ENCODE data around the gene CHST3.

Gene CHST3

GRCh38 chr10:71971769-71972555 lies 7.8 kb downstream of the CHST3 start:
- peaks cover 23% of the 10 kb centered on the region for H3K4me1 ChIP-seq (ENCODE audit: low read length)
- H4K20me1 ChIP-seq (ENCODE audit: insufficient read depth, low read length), result no peaks in the 10 kb centered on the region
- no peak overlapping the region for H3K27ac ChIP-seq (ENCODE audit: low read length)
- H3K9ac ChIP-seq (ENCODE audit: low read length), result no peak overlapping the region
- no peak for TF ChIP-seq EZH2phosphoT487 (IDR thresholded peaks at IDR 0.05; ENCODE audit: low read depth)
- no peak for TF ChIP-seq CTCF (IDR thresholded peaks at IDR 0.05; ENCODE audit: low read depth, low read length)
- peak overlapping the region; percentile 12; the same call in 1 of the 2 replicates for H3K4me2 ChIP-seq (ENCODE audit: low read length)
- H3K4me3 ChIP-seq (ENCODE audit: low read length), result no peak overlapping the region
- H3K36me3 ChIP-seq (replicated peaks; ENCODE audit: low read depth, low read length), result no peaks in the 10 kb centered on the region
- no peak overlapping the region for H2AFZ ChIP-seq (ENCODE audit: low read depth, low read length)
- no peaks in the 10 kb centered on the region for H3K9me3 ChIP-seq (ENCODE audit: insufficient read depth, low read length)
- H3K27me3 ChIP-seq (ENCODE audit: low read depth, low read length), result peaks cover 14% of the 10 kb centered on the region; the same call in 1 of the 2 replicates
- H3K79me2 ChIP-seq (ENCODE audit: low read length), result no peaks in the 10 kb centered on the region

- H3K9me3 ChIP-seq (ENCODE audit: insufficient read depth, low read length), result no peaks in the 10 kb centered on the region
- TF ChIP-seq EZH2phosphoT487 (IDR thresholded peaks at IDR 0.05; ENCODE audit: low read depth) (no peak), CTCF (IDR thresholded peaks at IDR 0.05; ENCODE audit: low read depth, low read length) (no peak)
Observed at GRCh38 chr10:71972746-71973695, 8.8 kb downstream of the CHST3 start.

GRCh38 chr10:71973777-71974488 lies 9.7 kb downstream of the CHST3 start:
- Histone ChIP-seq H3K27me3 (ENCODE audit: low read depth, low read length) (peaks cover 14% of the 10 kb centered on the region; the same call in 1 of the 2 replicates), H3K9ac (ENCODE audit: low read length) (no peak overlapping the region), H3K9me3 (ENCODE audit: insufficient read depth, low read length) (no peaks in the 10 kb centered on the region), H3K4me3 (ENCODE audit: low read length) (no peak overlapping the region), H3K79me2 (ENCODE audit: low read length) (no peaks in the 10 kb centered on the region), H3K36me3 (replicated peaks; ENCODE audit: low read depth, low read length) (no peaks in the 10 kb centered on the region), H3K4me2 (ENCODE audit: low read length) (peak overlapping the region; percentile 49), H2AFZ (ENCODE audit: low read depth, low read length) (no peak overlapping the region), H4K20me1 (ENCODE audit: insufficient read depth, low read length) (no peaks in the 10 kb centered on the region), H3K27ac (ENCODE audit: low read length) (no peak overlapping the region), H3K4me1 (ENCODE audit: low read length) (peaks cover 23% of the 10 kb centered on the region)
- TF ChIP-seq EZH2phosphoT487 (IDR thresholded peaks at IDR 0.05; ENCODE audit: low read depth), result no peak

More at GRCh38 chr10:71972746-71973695, 8.8 kb downstream of the CHST3 start:
- Histone ChIP-seq H3K27ac (ENCODE audit: low read length) (no peak overlapping the region), H3K4me1 (ENCODE audit: low read length) (peaks cover 23% of the 10 kb centered on the region), H3K4me3 (ENCODE audit: low read length) (no peak overlapping the region), H3K27me3 (ENCODE audit: low read depth, low read length) (peaks cover 14% of the 10 kb centered on the region; the same call in 1 of the 2 replicates), H3K4me2 (ENCODE audit: low read length) (no peak overlapping the region), H2AFZ (ENCODE audit: low read depth, low read length) (no peak overlapping the region), H3K36me3 (replicated peaks; ENCODE audit: low read depth, low read length) (no peaks in the 10 kb centered on the region), H4K20me1 (ENCODE audit: insufficient read depth, low read length) (no peaks in the 10 kb centered on the region), H3K9ac (ENCODE audit: low read length) (no peak overlapping the region), H3K79me2 (ENCODE audit: low read length) (no peaks in the 10 kb centered on the region)

GRCh38 chr10:71974489-71975021 lies 10.4 kb downstream of the CHST3 start:
- Histone ChIP-seq H2AFZ (ENCODE audit: low read depth, low read length) (no peak overlapping the region), H3K79me2 (ENCODE audit: low read length) (no peaks in the 10 kb centered on the region), H3K36me3 (replicated peaks; ENCODE audit: low read depth, low read length) (no peaks in the 10 kb centered on the region), H3K4me3 (ENCODE audit: low read length) (no peak overlapping the region), H3K9ac (ENCODE audit: low read length) (no peak overlapping the region), H3K4me2 (ENCODE audit: low read length) (peak overlapping the region; percentile 49), H4K20me1 (ENCODE audit: insufficient read depth, low read length) (no peaks in the 10 kb centered on the region), H3K4me1 (ENCODE audit: low read length) (peaks cover 23% of the 10 kb centered on the region), H3K27ac (ENCODE audit: low read length) (no peak overlapping the region), H3K27me3 (ENCODE audit: low read depth, low read length) (peaks cover 8% of the 10 kb centered on the region; the same call in 1 of the 2 replicates), H3K9me3 (ENCODE audit: insufficient read depth, low read length) (no peaks in the 10 kb centered on the region)
- TF ChIP-seq CTCF (IDR thresholded peaks at IDR 0.05; ENCODE audit: low read depth, low read length), result no peak

Data from OCI-LY3 (cell line).